ENCODE results near the gene C21orf91.

GRCh38 chr21:17796503-17796902 lies 22.7 kb downstream of the C21orf91 start:
- TF ChIP-seq, protein P1, sequence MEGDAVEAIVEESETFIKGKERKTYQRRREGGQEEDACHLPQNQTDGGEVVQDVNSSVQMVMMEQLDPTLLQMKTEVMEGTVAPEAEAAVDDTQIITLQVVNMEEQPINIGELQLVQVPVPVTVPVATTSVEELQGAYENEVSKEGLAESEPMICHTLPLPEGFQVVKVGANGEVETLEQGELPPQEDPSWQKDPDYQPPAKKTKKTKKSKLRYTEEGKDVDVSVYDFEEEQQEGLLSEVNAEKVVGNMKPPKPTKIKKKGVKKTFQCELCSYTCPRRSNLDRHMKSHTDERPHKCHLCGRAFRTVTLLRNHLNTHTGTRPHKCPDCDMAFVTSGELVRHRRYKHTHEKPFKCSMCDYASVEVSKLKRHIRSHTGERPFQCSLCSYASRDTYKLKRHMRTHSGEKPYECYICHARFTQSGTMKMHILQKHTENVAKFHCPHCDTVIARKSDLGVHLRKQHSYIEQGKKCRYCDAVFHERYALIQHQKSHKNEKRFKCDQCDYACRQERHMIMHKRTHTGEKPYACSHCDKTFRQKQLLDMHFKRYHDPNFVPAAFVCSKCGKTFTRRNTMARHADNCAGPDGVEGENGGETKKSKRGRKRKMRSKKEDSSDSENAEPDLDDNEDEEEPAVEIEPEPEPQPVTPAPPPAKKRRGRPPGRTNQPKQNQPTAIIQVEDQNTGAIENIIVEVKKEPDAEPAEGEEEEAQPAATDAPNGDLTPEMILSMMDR (IDR thresholded peaks at IDR 0.05; ENCODE audit: low read depth, low read length), result no peak
- no peak for TF ChIP-seq POLR2A (IDR thresholded peaks at IDR 0.05; ENCODE audit: extremely low read depth, insufficient read length)
